HG02763 (cell line): Measurements from ENCODE around the gene PHF3.
"Not testable (repeated sequence)": the region's sequence is repeated elsewhere in the genome, so short reads cannot be mapped to it uniquely, and the experiment has no call there.

Experiments
- ATAC-seq: cut with Tn5 transposase; IDR thresholded peaks from one replicate; pipeline ENCODE4 v1.9.1; 2021; ENCODE audit warnings: mild to moderate bottlenecking, moderate library complexity; ENCODE audit not compliant: unreplicated experiment

Gene PHF3

DNA sequence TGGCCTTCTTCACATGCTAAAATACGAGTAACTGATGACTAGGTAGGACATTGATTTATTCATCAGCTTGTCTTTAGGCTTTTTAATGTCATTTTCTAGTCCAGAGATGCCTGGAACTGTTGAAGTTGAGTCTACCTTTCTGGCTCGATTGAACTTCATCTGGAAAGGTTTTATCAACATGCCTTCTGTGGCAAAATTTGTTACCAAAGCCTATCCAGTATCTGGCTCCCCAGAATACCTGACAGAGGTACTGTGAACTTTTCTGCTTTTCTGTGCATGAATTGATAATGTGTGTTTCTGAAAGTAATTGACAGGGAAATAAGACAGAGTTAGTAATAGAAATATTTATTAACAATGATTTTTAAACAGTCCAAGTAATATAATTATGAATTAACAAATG, 71.0 kb downstream of the PHF3 start:
- ATAC-seq: no peak

DNA sequence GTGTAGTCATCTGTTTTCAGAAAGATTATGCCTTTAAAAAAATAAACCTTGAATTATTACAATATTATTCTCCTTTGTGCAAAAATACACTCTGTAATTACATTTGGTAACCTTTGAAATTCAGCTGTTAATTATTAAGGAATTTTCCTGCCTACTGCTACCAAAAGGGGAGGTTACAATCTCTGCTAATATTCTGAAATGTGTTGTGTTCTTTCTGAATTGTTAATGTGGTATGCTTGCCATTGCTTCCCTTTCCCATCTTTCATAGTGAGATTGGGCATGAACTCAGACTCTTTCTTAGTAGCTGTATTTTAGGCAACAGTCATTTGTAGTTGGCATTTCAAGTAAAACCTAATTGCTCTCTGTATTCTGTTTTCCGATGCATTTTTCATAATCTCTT, 73.0 kb downstream of the PHF3 start:
- ATAC-seq: no peak

GRCh38 chr6:63709148-63709547, 73.5 kb downstream of the PHF3 start:
- no peak for ATAC-seq

- ATAC-seq: no peak
These were observed 77.7 kb downstream of the PHF3 start for GRCh38 chr6:63713332-63713731.

DNA sequence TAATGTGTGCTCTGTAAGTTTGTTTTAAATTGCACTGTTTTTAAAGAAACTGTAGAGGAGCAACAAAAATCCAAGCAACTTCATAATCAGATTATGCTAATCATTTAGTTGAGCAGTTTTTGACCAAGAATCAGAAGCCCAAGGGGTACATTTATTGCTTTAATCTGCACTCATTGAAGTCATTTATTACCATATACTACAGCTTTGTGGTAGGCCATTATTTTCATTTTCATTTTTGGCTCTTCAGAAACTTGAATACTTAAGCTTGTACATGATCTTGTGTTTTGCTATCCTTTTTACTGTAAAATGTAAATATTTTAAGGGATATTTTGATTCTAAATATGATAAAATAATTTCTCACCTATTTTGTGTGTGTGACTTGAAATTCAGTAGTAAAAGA, 78.5 kb downstream of the PHF3 start:
- no peak for ATAC-seq

DNA sequence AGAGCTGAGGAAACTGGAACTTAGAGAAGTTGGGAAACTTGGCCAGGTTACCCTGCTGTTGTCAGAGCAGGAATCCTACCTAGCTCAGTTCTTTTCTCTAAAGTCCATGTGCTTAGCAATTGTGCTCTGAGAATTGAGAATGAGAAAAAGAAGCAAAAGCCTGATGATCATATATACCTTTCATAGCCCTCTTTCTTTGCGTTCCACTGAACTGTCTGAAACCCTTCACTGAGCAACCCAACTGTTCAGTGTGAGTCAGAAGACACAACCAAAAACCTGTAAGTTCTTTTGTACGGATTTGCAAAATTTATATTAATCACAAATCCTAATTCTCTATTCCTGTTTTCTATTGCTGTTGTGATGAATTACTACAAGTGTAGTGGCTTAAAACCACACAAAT, 80.6 kb downstream of the PHF3 start:
- ATAC-seq: no peak

- no peak for ATAC-seq
These were observed 85.6 kb downstream of the PHF3 start for GRCh38 chr6:63721181-63721580.

DNA sequence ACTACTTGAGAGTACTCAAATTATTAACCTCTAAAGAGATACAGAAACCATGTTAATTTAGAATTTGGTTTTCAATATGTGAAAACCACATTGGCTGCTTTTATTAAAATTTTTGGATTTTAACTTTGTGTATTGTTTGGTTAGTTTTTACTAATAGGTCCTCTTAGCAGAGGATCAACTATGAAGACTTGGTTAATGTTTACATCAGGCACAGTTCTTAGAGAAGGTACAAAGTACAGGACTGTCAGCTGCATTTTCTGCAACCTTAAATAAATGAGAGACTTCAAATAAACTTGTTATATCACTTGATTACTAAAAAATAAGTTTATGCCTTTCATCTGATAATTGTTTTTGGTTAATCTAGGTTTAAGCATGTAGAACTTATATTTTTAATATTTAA, 89.1 kb downstream of the PHF3 start:
- ATAC-seq: no peak

- ATAC-seq: no peak
These were observed 94.7 kb downstream of the PHF3 start for GRCh38 chr6:63730311-63730710.

GRCh38 chr6:63731930-63732329, 96.3 kb downstream of the PHF3 start:
- no peak for ATAC-seq

- no peak for ATAC-seq
These were observed 96.7 kb downstream of the PHF3 start for GRCh38 chr6:63732336-63732735.

GRCh38 chr6:63734923-63735322, 99.3 kb downstream of the PHF3 start:
- no peak for ATAC-seq

- ATAC-seq: not testable (repeated sequence)
These were observed 102.6 kb downstream of the PHF3 start for GRCh38 chr6:63738190-63738589.

DNA sequence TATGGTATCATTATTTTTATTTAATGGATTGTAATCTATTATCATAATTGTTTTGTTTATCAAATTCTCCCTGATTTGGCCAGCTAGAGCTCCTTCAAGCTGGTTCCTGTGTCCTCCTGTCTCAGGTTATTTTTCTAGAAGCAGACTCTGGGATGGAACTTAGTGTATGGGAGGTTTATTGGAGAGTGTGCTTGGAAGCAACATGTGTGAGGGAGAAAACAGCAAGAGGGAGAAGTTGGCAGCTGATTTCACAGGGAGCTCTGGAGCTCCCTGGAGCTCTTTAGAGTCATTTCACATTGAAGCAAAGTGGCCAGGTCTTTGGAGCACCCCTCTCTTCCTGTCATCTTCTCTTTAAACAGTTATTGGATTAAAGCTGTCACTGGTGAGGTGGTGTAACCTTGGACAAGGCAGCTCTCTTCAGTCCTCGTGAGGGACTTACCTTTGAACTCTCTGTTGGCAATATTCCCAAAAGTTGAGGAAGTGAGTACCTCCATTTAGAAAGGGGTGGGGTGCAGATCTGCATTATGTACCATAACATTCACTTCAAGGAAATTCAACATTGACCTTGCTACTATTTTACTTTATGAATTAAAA, 103.6 kb downstream of the PHF3 start:
- no peak for ATAC-seq

- ATAC-seq: no peak
These were observed 105.1 kb downstream of the PHF3 start for GRCh38 chr6:63740709-63741108.

DNA sequence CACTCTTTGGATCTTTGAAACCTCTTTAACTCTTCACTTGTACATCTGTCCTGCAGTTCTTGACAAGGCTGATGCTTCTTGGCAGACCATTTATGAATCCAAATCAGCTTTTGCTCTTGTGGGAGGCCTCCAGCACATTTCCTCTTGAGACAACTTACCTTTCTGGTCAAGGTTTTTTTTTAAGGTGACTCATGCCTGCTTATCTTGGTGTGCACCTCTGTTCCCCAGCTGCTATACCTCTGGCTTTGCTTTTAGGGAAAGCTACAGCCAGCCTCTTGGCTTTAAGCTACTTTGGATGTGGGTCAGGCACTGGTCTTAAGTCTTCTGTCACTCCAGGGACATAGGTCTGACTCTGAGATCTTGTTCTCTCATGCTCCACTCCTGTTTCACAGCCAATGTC, 106.5 kb downstream of the PHF3 start:
- no peak for ATAC-seq

DNA sequence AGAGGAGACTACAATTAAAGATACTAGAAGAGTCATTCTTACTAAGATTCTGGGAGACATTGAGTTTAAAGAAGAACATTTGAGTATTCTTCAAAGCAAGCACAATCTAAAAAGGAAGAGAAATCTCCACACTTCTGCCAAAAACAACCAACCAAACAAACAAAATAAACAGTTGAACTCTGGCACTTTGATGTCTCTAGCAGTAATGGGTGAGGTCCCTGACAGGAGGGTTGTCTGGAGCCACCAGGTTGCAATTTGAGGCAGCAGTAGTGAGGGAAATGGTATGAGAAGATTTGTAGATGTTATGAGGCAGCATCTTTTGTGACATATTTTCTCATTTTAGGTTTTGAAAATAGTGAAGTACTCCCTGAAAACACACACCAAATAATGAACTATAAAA, 108.1 kb downstream of the PHF3 start:
- no peak for ATAC-seq

DNA sequence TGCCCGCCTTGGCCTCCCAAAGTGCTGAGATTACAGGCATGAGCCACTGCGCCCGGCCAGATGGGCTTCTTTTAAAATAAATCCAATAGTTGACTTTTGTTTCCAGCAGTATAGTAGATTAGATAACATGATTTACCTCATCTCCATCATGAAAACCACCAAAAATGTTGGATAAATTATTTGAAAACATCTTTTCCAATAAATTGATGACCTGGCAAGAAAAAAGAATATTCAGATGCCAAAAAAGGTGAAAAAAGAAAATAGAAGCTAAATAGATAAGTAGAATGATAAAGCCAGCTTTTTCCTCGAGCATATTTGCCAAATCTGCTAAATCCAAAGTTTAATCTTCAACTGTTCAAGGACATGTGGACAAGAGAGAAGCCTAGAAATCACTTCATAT, 109.2 kb downstream of the PHF3 start:
- ATAC-seq: no peak

GRCh38 chr6:63745784-63746183, 110.2 kb downstream of the PHF3 start:
- no peak for ATAC-seq

- ATAC-seq: no peak
These were observed 114.8 kb downstream of the PHF3 start for GRCh38 chr6:63750400-63750799.

GRCh38 chr6:63757275-63757674, 121.7 kb downstream of the PHF3 start:
- not testable (repeated sequence) for ATAC-seq

DNA sequence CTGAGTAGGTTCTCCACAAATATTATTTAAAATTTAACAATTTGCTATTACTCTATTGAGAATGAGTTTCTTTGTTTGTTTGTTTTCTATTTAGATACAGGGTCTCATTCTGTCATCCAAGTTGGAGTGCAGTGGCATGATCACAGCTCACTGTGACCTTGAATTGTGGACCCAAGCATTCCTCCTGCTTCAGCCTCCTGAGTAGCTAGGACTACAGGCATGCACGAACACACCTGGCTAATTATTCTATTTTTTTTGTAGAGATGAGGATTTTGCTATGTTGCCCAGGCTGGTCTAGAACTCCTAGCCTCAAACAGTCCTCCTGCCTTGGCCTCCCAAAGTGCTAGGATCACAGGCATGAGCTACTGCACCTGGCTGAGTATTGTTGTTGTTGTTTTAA, 122.2 kb downstream of the PHF3 start:
- no peak for ATAC-seq

DNA sequence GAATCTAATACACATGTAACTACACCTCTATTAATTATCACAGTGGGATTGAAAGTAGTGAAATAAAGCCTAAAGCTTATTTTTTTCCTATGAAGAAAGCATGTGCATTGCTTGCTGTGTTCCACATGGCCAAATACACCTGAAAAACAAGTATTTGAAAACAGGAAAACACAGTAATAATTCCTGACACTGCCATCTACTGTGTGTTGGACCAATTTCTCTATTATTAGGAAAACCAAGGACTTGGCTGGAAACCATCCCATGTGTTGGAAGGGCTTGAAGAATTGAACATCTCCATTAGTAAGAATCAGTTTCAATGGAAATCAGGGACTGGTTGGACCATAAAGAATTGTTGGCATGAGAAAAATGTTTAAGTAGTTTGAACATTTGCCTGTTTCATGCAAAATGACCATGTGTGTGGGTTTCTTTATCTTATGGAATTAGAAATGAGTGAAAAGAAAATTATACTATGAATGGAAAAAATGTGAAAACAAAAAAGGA, 124.1 kb downstream of the PHF3 start:
- no peak for ATAC-seq
